Hematopoietic multipotent progenitor cell (in vitro differentiated cells): Measurements from ENCODE around the gene KIAA1755. TPM values are rescaled to one million over a fixed set of nuclear protein-coding genes. Genes with fewer than 3 reads are reported as not detected.
"Not testable (repeated sequence)": the region's sequence is repeated elsewhere in the genome, so short reads cannot be mapped to it uniquely, and the experiment has no call there.

Experiments used
- DNase-seq, 3 donors: peaks; one replicate each; pipeline ENCODE4 v3.0.0-alpha.2; 2011 to 2015; ENCODE audit warnings: low read depth in 2 of 3, low spot score in 2 of 3
- total RNA-seq: library from RNA; depleted of rRNA; stranded (reverse); fragments of >200 nt; gene quantifications from one replicate; pipeline ENCODE4 v1.2.3, GENCODE V29; 2012

The KIAA1755 gene
- total RNA-seq, 1 donor, result not detected

- no peak for DNase-seq
Observed at GRCh38 chr20:38267901-38268514, 7.5 kb upstream of the KIAA1755 start.

DNA sequence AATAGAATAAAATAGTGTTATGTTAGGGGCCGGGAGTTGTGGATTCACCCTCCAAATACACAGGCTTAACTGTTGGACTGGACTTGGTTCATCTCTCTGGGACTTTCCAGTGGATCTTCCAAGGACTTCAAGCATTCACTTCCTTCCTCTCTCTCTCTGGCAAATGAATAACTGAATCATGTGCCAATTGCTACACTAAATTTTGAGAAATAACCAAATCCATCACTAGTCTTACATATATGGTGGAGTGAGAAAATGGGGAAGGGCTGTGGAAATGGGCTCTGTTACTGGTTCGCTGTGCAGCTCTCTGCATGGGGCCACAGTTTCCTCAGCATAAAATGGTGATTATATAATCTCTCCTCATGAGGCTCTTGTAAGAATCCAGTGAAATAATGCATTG lies 6.8 kb upstream of the KIAA1755 start:
- DNase-seq, result no peak

GRCh38 chr20:38266426-38266825 lies 5.9 kb upstream of the KIAA1755 start:
- no peak for DNase-seq

DNA sequence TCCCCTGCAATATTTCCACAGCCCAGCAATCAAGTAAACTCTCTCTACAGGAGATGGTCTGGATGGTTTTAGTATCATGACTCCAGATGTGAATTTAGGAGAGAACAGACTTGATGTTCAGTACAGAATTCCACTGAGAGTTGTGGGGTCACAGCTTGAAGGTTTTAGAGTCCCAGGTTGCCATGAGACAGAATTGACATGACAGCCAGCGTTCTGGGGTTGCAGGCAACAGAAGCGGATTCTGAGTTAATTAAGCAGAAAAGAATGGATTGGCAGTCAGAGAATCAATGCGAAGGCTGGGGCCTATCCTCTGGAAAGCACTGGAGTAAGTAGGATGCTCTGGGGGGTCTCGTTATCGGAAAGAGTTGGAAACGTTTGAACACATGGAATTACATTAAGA lies 2.4 kb upstream of the KIAA1755 start:
- DNase-seq, result no peak

DNA sequence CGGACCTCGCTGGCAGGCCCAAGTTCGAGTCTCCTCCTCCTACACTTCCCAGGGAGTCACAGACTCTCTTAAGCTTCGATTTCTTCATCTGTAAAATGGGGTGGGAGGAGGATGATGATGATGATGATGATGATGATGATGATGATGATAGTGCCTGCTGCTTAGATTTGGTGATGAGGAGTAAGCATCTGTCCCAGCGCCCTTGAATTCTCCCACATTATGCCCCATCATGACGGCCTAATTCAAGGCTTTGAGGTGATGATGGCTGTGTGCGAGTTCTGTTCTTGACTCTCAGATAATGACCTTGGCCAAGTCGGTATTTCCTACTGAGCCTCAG lies 487 bp upstream of the KIAA1755 start:
- DNase-seq, result no peak

- DNase-seq, result no peak
Observed at GRCh38 chr20:38260025-38260377, 534 bp downstream of the KIAA1755 start.

DNA sequence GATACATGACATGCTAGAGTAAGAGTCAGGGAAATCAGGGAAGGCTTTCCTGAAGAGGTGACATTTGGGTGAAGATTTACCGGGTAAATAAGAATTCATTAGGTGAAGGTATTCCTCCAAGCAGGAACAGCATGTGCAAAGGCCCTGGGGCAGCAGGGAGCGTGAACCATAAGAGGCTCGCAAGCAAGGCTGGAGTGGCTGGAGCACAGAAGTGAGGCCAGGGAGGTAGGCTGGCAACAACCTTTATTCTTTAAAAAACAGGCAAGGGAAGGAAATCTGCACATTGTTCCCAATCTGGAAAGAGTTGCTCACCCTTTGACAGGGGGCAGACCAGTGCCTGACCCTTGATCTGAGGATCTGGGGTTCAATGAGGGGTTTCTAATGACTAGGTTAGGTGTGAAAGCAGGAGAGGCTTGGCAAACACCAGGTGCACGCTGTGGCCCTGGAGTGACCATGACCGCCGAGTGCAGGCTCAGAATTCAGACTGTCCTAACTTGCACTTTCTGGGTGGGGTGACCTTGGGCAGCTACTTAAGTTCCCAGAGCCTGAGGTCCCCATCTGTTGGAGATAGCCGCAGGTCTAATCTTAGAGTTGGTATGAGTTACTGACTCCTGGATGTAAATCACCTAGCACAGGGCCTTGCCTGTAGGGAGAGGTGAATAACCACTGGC lies 1.9 kb downstream of the KIAA1755 start:
- no peak for DNase-seq

DNA sequence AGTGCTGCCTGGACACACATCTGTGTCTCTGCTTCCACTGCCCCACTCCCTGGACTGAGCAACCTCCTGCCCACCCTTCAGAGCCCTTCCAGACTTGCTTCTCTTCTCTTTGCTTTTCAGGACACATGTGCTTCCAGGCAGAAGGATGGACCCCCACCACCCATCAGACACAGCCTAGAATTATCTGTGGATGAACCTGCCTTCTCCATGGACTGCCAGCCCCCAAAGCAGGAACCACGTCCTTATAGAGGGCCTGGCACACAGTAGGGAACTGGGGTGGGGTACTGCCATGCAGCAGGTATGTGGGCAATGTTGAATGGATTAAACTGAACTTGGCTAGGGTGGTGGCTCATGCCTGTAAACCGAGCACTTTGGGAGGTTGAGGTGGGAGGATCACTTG lies 3.6 kb downstream of the KIAA1755 start:
- DNase-seq, result no peak

DNA sequence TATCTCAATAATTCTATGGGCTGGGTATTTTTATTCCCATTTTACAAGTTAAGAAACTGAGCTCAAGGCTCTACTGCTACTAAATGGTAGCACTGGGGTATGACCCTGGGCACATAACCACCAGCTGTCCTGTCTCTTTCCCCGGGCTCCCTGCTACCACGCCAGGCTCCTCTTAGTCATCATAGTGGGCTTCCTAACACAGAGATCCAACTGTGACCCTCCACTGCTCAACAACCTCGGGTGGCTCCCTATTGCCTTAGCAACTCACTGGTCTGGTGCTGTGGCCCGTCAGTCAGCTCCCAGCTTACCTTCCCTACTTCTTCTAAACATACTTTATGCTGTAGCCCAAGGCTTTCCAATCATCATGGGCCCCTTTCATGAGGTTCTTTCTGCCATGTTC lies 4.5 kb downstream of the KIAA1755 start:
- DNase-seq, result no peak

- no peak for DNase-seq
Observed at GRCh38 chr20:38255393-38255792, 5.1 kb downstream of the KIAA1755 start.

GRCh38 chr20:38254621-38255020 lies 5.9 kb downstream of the KIAA1755 start:
- not testable (repeated sequence) for DNase-seq

- DNase-seq, result no peak
Observed at GRCh38 chr20:38253571-38253970, 7.0 kb downstream of the KIAA1755 start.

DNA sequence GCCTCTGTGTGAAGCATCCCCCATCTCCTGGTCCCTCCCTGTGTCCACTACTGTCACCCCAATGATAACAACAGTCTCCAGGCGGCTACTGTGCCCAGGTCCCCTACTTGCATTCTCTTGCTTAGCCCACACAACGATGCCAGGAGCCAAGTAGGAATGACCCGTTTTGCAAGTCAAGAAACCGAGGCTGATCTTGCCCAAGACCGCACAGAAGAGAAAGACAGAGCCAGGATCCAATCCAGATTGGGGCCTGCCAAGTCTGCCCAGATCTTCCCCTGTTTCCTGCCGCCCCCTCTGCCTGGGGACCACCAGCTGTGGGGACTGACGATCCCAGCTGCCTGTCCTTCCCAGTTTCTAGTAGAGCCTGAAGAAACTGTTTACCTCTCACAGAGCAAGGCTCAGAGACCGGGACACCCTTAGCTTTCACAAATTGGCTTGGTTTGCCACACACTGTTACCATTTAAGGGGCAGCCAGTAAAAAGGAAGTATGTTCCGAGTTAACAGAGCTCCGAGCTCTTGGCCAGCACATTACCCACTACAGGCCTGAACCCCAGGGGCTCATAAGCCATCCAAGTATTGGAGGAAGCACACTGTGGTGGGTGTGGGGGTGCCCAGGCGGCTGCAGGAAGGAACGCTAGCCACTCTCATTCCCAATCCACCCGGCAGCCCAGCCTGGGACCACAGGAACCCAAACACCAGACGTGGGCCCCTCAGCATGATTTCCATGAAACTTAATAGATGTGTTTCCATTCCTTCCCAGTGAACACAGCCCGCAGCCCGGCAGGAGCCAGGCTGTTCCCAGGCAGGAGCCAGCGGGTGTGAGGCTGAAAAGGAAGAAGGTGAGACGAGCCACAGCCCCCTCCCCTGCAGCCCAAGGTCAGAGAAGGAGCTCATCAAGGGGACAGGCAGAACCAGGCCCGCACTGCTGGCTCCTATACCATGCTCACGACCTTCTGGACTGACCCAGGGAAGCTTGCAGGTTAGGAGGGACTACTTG lies 7.9 kb downstream of the KIAA1755 start:
- no peak for DNase-seq

DNA sequence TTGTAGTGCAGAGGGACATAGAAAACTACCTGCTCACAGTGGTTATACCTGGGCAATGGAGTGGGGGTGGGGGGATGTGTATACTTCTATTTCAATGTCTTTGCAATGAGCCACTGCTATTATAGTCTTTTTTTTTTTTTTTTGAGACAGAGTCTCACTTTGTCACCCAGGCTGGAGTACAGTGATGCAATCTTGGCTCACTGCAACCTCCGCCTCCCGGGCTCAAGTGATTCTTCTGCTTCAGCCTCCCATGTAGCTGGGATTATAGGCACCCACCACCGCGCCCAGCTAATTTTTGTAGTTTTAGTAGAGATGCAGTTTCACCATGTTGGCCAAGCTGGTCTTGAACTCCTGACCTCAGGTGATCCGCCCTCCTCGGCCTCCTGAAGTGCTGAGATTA lies 9.1 kb downstream of the KIAA1755 start:
- not testable (repeated sequence) for DNase-seq

DNA sequence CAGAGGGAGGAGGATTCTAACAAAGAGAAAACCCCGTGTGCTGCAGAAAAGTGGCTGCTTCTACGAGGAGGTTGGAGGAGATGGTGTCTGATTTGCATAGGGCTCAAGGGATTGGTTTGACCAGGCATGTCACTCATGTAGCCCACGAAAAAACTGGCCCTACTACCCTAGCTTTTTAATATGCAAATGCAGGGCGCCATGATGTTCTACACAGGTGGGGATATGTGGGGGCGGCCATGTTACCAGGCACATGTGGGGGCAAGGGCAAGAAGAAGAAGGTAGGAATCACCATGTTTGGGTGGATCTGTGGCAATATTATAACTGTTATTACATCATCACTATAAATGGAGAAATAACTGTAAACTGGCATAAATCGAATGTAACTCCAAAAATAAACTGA lies 9.9 kb downstream of the KIAA1755 start:
- no peak for DNase-seq

DNA sequence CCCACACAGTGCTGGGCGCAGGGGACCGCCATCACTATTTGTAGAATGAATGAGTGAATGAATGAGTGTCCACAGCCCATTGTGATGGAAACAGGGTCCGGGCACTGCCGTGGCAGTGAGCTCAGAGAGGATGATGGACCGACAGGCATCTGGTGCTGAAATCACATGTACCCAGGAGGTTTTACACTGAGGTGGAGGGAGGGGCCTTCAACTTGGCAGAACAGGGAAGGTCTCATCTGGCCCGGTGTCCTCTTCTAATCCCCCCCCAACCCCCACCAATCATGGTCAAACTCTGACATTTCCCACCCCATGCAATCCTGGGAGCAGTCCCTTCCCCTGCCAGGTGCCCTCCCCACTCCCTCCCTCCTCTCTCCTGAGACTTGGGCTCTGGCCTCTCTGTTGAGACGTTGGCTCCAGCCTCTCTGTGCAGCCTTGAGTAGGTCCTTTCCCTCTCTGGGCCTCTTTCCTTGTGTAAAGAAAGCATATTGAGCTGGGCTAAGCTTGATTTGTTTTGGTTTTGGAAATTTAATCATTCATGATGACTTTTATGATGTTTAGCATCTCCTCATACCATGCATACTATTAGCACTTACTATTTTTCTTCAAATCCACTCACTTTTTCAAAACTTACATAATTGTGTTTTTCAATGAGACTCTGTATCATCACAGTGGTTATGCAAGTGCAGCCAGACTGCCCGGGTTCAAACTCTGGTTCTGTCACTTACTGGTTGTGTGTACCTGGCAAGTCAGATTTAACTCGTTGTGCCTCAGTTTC lies 10.8 kb downstream of the KIAA1755 start:
- no peak for DNase-seq

- no peak for DNase-seq
Observed at GRCh38 chr20:38248133-38248532, 12.4 kb downstream of the KIAA1755 start.

GRCh38 chr20:38247725-38248124 lies 12.8 kb downstream of the KIAA1755 start:
- DNase-seq, result not testable (repeated sequence)

GRCh38 chr20:38247166-38247509 lies 13.4 kb downstream of the KIAA1755 start:
- no peak for DNase-seq

- DNase-seq, result no peak
Observed at GRCh38 chr20:38246357-38247165, 14.0 kb downstream of the KIAA1755 start.
